Fibroblast of lung (primary cell): ENCODE measurements around the gene GLMP.

Experiments used
- CTCF ChIP-seq, 2 donors: IDR thresholded peaks in 1 of 2; conservative IDR thresholded peaks in 1 of 2; 1 replicate in 1 of 2; 2 replicates in 1 of 2; pipeline ENCODE4 v1.5.1; 2011 to 2012; ENCODE audit warnings: low read length in 2 of 2, control low read depth in 1 of 2, inconsistent platforms in 1 of 2, low read depth in 1 of 2, mild to moderate bottlenecking in 1 of 2
- EZH2 ChIP-seq: IDR thresholded peaks from 2 replicates; pipeline ENCODE4 v1.5.1; 2012; ENCODE audit warnings: low read length, control low read depth, mild to moderate bottlenecking; ENCODE audit errors: missing control alignments

GRCh38 chr1:156291226-156292061 is 4.0 kb downstream of the GLMP start:
- no peak for TF ChIP-seq EZH2
- TF ChIP-seq CTCF (conservative IDR thresholded peaks at IDR 0.05 in 1 of 2, IDR thresholded peaks at IDR 0.05 in 1 of 2; ENCODE audit: low read depth in 1 of 2, low read length in 2 of 2) = no peak
